HCT116 (cell line): ENCODE results near the gene PEX10. TPM values are rescaled to one million over a fixed set of nuclear protein-coding genes. Genes with fewer than 3 reads are reported as not detected.
A peak's percentile ranks its signal among the peaks of the same experiment; 100 is the strongest.

Source experiments
- ATAC-seq: fragments of 200-7000 bp; cut with Tn5 transposase; 2 replicates; pipeline ENCODE4 v1.9.1; 2020; ENCODE audit warnings: mild to moderate bottlenecking, moderate library complexity
- BruUV-seq: library from RNA; stranded (reverse); fragments of 400-500 nt; replicated peaks from 2 replicates; lab custom pipeline; 2021; lab: Mats Ljungman, UMichigan
- CTCF ChIA-PET: fragments of 300-600 bp; sonication (Branson Sonifier 250); formaldehyde crosslinking; loops from one replicate; lab custom pipeline; 2021; ENCODE audit warnings: antibody characterized with exemption; lab: Charles Lee
- POLR2A ChIA-PET: fragments of 300-600, 350-600 bp; sonication (Branson Sonifier 250); formaldehyde crosslinking; loops from one replicate; lab custom pipeline; 2021; ENCODE audit warnings: antibody characterized with exemption; lab: Charles Lee
- RAD21 ChIA-PET, 2 experiments: fragments of 300-600 bp; sonication (Branson Sonifier 250); formaldehyde crosslinking; loops; one replicate each; lab custom pipeline; 2023; ENCODE audit warnings: low total read pairs in 2 of 2; ENCODE audit not compliant: uncharacterized antibody in 2 of 2, unreplicated experiment in 2 of 2, low non-redundant PET in 1 of 2; lab: Charles Lee
- DNase-seq: peaks from one replicate; pipeline ENCODE4 v3.0.0-alpha.2; 2010; ENCODE audit warnings: low read depth, low spot score
- H2AFZ ChIP-seq: fragments of 200-600 bp; shearing (Covaris generic), sonication (generic); 2 replicates; pipeline ENCODE4 v1.6.1; 2017; ENCODE audit warnings: low read depth, mixed run types, mixed read lengths, antibody characterized with exemption, low read length; ENCODE audit not compliant: poor library complexity, severe bottlenecking
- H3K27ac ChIP-seq: 2 replicates; pipeline ENCODE4 v1.5.1; 2012; ENCODE audit warnings: low read depth, low read length
- H3K27me3 ChIP-seq: fragments of 200-600 bp; sonication (generic); 2 replicates; pipeline ENCODE4 v1.6.1; 2016; ENCODE audit warnings: mixed run types, low read length, mixed read lengths; ENCODE audit not compliant: insufficient read depth
- H3K36me3 ChIP-seq, 2 experiments: fragments of 200-500 bp in 1 of 2; fragments of 200-600 bp in 1 of 2; sonication (Bioruptor generic) in 1 of 2; sonication (generic) in 1 of 2; 2 replicates each; pipeline versions ENCODE4 v1.5.1 to v1.6.1; 2014 to 2016; ENCODE audit warnings: low read length in 2 of 2, inconsistent platforms in 1 of 2, mixed read lengths in 1 of 2, mixed run types in 1 of 2; ENCODE audit not compliant: insufficient read depth in 2 of 2, control insufficient read depth in 1 of 2
- H3K4me1 ChIP-seq, 2 experiments: fragments of 200-600 bp in 1 of 2; sonication (generic) in 1 of 2; 2 replicates each; pipeline versions ENCODE4 v1.5.1 to v1.6.1; 2012 to 2017; ENCODE audit warnings: low read length in 2 of 2, inconsistent platforms in 1 of 2, mild to moderate bottlenecking in 1 of 2, mixed read lengths in 1 of 2, mixed run types in 1 of 2, moderate library complexity in 1 of 2; ENCODE audit not compliant: insufficient read depth in 2 of 2, control insufficient read depth in 1 of 2
- H3K4me2 ChIP-seq: fragments of 200-600 bp; sonication (generic); 2 replicates; pipeline ENCODE4 v1.6.1; 2017; ENCODE audit warnings: mixed run types, low read length, mixed read lengths
- H3K4me3 ChIP-seq, 2 experiments: fragments of 200-600 bp in 1 of 2; sonication (generic) in 1 of 2; replicated peaks in 1 of 2; 2 replicates each; pipeline ENCODE4 v1.5.1; 2011 to 2016; ENCODE audit warnings: low read length in 2 of 2, control low read depth in 1 of 2, low read depth in 1 of 2, mild to moderate bottlenecking in 1 of 2, mixed read lengths in 1 of 2, mixed run types in 1 of 2
- H3K79me2 ChIP-seq: fragments of 200-600 bp; sonication (generic); 2 replicates; pipeline ENCODE4 v1.6.1; 2017; ENCODE audit warnings: mild to moderate bottlenecking, mixed run types, low read length, moderate library complexity, mixed read lengths; ENCODE audit not compliant: insufficient read depth
- H3K9ac ChIP-seq: fragments of 200-600 bp; sonication (generic); 2 replicates; pipeline ENCODE4 v1.6.1; 2016; ENCODE audit warnings: low read length, mixed read lengths
- H3K9me2 ChIP-seq: fragments of 200-600 bp; sonication (generic), shearing (Covaris generic); 2 replicates; pipeline ENCODE4 v1.6.1; 2017; ENCODE audit warnings: mixed run types, mild to moderate bottlenecking, moderate library complexity; ENCODE audit not compliant: insufficient read depth
- H3K9me3 ChIP-seq, 2 experiments: fragments of 200-500 bp in 1 of 2; fragments of 200-600 bp in 1 of 2; sonication (Bioruptor generic) in 1 of 2; sonication (generic) in 1 of 2; 2 replicates each; pipeline ENCODE4 v1.6.1; 2014 to 2017; ENCODE audit warnings: low read length in 2 of 2, mixed read lengths in 2 of 2, inconsistent platforms in 1 of 2, low read depth in 1 of 2, mild to moderate bottlenecking in 1 of 2, mixed run types in 1 of 2, moderate library complexity in 1 of 2; ENCODE audit not compliant: control insufficient read depth in 1 of 2, insufficient read depth in 1 of 2
- H4K20me1 ChIP-seq: fragments of 200-600 bp; sonication (generic), shearing (Covaris generic); 2 replicates; pipeline ENCODE4 v1.6.1; 2017; ENCODE audit warnings: mixed run types, mild to moderate bottlenecking, moderate library complexity; ENCODE audit not compliant: insufficient read depth
- EZH2 ChIP-seq: fragments of 200-600 bp; sonication (generic); IDR thresholded peaks from 2 replicates; pipeline ENCODE4 v1.6.1; 2017; ENCODE audit warnings: antibody characterized with exemption, mixed run types
- POLR2AphosphoS5 ChIP-seq: IDR thresholded peaks from 2 replicates; pipeline ENCODE4 v1.6.1; 2011; ENCODE audit warnings: mild to moderate bottlenecking, low read depth, low read length, moderate library complexity
- intact Hi-C: fragments of 100-400 bp; cut with micrococcal nuclease; formaldehyde crosslinking; loops from 2 replicates; pipeline ENCODE4 v1.10.0; 2022
- total RNA-seq: library from RNA; stranded (reverse); gene quantifications from one replicate; pipeline ENCODE4 v1.2.1, GENCODE V29; 2021; ENCODE audit not compliant: unreplicated experiment
- TF ChIP-seq, protein P1 (sequence below), 3 experiments: fragments of 200-600 bp in 1 of 3; sonication (generic) in 1 of 3; IDR thresholded peaks in 2 of 3; conservative IDR thresholded peaks in 1 of 3; 2 replicates each; pipeline ENCODE4 v1.5.1; 2012 to 2017; ENCODE audit warnings: low read depth in 2 of 3, low read length in 2 of 3, antibody characterized with exemption in 1 of 3, borderline replicate concordance in 1 of 3, control low read depth in 1 of 3, mild to moderate bottlenecking in 1 of 3, mixed read lengths in 1 of 3, mixed run types in 1 of 3, moderate library complexity in 1 of 3; ENCODE audit not compliant: insufficient read depth in 1 of 3

The PEX10 gene
- total RNA-seq, 1 experiment from 2014 or later: 27.9 TPM

DNA sequence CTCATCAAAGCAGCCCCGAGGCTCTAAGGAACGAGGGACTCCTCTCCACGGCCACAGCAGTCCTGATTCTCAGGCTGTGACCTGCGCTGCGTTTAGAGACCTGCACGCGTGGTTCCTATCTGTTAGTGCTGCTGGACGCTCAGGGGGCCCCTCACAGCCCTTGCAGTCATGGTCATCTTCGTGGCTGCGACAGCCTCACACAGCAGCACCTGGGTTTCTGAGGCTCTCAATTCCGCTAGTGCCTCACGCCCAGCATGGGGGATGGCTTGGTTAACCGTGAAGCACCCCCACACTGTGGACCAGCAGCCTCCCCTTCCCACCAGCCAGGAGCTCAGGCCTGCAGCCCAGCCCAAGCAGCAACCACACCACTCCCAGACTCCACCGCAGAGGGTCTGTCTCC, 28.8 kb downstream of the PEX10 start:
- H3K4me2 ChIP-seq: no peak overlapping the region
- H3K27me3 ChIP-seq: no peaks in the 10 kb centered on the region
- H3K9me2 ChIP-seq: no peaks in the 10 kb centered on the region
- no peak for DNase-seq
- BruUV-seq: no TSS peak
- no peak overlapping the region for H2AFZ ChIP-seq
- H3K79me2 ChIP-seq: no peaks in the 10 kb centered on the region
- H3K4me1 ChIP-seq: 0 out of 4 replicates have a peak, but pooled peaks cover 0 to 6% of the 10 kb centered on the region in 2 experiments
- POLR2A ChIA-PET: no interaction called here
- TF ChIP-seq POLR2AphosphoS5: no peak
- no peak for TF ChIP-seq EZH2
- no peak overlapping the region for H3K4me3 ChIP-seq
- intact Hi-C loops: no loop called here
- no peaks in the 10 kb centered on the region for H3K9me3 ChIP-seq
- H4K20me1 ChIP-seq: no peaks in the 10 kb centered on the region
- CTCF ChIA-PET: interaction anchor here (7.7 kb wide), 1 partner anchor 186 kb away, joined by 271 read pairs; the partner anchor contains the start of gene FAAP20
- RAD21 ChIA-PET: no interaction called here
- peaks cover 0 to 6% of the 10 kb centered on the region in 2 experiments; a peak in 2 of 4 replicates for H3K36me3 ChIP-seq
- H3K9ac ChIP-seq: no peak overlapping the region
- H3K27ac ChIP-seq: no peak overlapping the region
- ATAC-seq: no peak

DNA sequence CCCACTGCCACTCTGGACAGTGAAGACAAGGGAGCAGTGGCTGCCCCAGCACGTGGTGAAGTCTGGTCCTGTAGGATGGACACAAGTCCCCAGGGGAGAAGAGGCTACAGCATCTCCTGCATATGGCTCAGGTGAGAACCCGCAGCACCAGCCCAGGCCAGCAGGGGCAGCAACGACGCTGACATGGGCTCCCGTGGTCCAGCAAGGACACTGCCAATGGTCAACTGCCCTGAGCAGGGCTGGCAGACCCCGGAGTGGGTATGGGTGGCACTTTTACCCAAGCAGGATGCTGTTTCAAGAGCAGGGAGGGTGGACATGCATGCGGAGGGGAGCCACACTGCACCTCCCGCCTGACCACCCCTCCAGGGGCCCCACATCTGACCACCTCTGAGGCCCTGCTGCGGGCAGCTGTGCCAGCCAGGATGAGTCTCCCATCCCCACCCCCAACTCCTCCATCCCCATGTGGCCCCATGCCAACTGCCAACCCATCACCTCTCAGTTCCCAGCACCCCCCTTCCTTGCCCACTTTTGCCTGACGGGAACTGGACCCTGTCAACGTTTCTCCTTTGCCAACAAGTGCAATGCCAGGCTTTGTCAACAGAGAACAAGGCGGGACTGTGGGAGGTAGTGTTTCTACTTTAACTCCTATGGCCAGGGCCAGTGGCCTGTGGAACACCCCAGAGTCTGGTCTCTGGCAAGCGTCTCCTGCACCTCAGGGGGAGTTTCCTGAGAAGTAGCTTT, 29.6 kb downstream of the PEX10 start:
- no peaks in the 10 kb centered on the region for H3K79me2 ChIP-seq
- no peaks in the 10 kb centered on the region for H3K9me3 ChIP-seq
- BruUV-seq: no TSS peak
- ChIA-PET RAD21 (interaction anchor here (0.7 to 2.0 kb wide), 3 partner anchors 9 to 188 kb away, joined by 3 to 33 read pairs (median 32); partner anchors contain the start of genes FAAP20 (in 2 of the 2), MORN1 (in 1 of the 2) and RER1 (in 1 of the 2)), POLR2A (interaction anchor here (1.2 to 1.7 kb wide), 3 partner anchors 9 to 188 kb away, joined by 7 to 16 read pairs (median 10); partner anchors contain the start of genes FAAP20, MORN1 and RER1)
- peak; percentile 26 for DNase-seq
- H3K4me1 ChIP-seq: 0 out of 4 replicates have a peak, but pooled peaks cover 0 to 6% of the 10 kb centered on the region in 2 experiments
- H3K9ac ChIP-seq: no peak overlapping the region
- H3K27me3 ChIP-seq: no peaks in the 10 kb centered on the region
- H3K9me2 ChIP-seq: no peaks in the 10 kb centered on the region
- H2AFZ ChIP-seq: no peak overlapping the region
- no peaks in the 10 kb centered on the region for H4K20me1 ChIP-seq
- H3K4me3 ChIP-seq: no peak overlapping the region
- H3K36me3 ChIP-seq: peaks cover 0 to 2% of the 10 kb centered on the region in 2 experiments; a peak in 2 of 4 replicates
- no peak for TF ChIP-seq POLR2AphosphoS5
- TF ChIP-seq, protein P1, sequence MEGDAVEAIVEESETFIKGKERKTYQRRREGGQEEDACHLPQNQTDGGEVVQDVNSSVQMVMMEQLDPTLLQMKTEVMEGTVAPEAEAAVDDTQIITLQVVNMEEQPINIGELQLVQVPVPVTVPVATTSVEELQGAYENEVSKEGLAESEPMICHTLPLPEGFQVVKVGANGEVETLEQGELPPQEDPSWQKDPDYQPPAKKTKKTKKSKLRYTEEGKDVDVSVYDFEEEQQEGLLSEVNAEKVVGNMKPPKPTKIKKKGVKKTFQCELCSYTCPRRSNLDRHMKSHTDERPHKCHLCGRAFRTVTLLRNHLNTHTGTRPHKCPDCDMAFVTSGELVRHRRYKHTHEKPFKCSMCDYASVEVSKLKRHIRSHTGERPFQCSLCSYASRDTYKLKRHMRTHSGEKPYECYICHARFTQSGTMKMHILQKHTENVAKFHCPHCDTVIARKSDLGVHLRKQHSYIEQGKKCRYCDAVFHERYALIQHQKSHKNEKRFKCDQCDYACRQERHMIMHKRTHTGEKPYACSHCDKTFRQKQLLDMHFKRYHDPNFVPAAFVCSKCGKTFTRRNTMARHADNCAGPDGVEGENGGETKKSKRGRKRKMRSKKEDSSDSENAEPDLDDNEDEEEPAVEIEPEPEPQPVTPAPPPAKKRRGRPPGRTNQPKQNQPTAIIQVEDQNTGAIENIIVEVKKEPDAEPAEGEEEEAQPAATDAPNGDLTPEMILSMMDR (IDR thresholded peaks at IDR 0.05 in 2 of 3, conservative IDR thresholded peaks at IDR 0.05 in 1 of 3; ENCODE audit: borderline replicate concordance in 1 of 3, insufficient read depth in 1 of 3, low read depth in 2 of 3, low read length in 2 of 3): peak in 2 of 3 experiments; percentile 57 to 70; a peak in 4 of 6 replicates
- TF ChIP-seq, all 23 proteins: peak for 1
- peak; percentile 70 for ATAC-seq
- CTCF ChIA-PET: interaction anchor here (0.9 to 7.7 kb wide), 9 partner anchors 8 to 208 kb away, joined by 3 to 271 read pairs (median 9); partner anchors contain the start of genes FAAP20, MORN1 and RER1
- intact Hi-C loops: loop anchor here (1.0 kb wide), 1 partner anchor 166 kb away; no protein-coding TSS in a partner anchor
- no peak overlapping the region for H3K4me2 ChIP-seq
- no peak overlapping the region for H3K27ac ChIP-seq
